NAMALWA (cell line): ENCODE measurements around the gene NKAIN4.

ENCODE experiments used
- DNase-seq: peaks from one replicate; pipeline ENCODE4 v3.0.0-alpha.2; 2015; ENCODE audit warnings: low spot score

Gene NKAIN4

DNA sequence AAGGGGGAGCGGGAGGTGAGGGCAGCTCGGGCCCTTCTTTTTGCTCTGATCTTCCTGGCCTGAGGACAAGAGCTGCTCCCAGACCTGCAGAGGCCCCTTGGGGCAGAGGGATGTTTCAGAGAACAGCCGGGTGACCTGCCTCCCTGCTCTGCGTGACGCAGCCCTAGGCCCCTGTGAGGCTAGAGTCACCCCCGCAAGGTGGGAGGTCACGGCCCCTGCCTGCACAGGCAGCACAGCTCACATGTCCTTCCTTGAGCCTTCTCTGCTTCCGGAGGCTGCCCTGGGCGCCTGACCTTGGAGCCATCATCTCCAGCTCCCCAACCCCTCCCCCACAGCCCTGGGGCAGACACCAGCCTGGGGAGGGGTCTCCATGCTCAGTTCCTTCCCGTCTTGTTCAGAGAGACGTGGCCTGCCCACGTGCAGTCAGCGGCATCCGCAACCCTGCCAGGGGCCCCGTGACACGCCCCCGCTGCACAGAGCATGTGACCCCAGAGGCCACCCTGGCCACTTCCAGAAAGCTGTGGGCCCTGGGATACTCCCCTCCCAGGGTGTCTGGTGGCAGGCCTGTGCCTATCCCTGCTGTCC is 18.8 kb downstream of the NKAIN4 start, which contains the start of gene BIRC7:
TSS of gene BIRC7 (plus strand) at position 507 of the 585 bp plus-strand sequence. CDS start 192 bp downstream, outside the sequence.
- peak; percentile 29 for DNase-seq

DNA sequence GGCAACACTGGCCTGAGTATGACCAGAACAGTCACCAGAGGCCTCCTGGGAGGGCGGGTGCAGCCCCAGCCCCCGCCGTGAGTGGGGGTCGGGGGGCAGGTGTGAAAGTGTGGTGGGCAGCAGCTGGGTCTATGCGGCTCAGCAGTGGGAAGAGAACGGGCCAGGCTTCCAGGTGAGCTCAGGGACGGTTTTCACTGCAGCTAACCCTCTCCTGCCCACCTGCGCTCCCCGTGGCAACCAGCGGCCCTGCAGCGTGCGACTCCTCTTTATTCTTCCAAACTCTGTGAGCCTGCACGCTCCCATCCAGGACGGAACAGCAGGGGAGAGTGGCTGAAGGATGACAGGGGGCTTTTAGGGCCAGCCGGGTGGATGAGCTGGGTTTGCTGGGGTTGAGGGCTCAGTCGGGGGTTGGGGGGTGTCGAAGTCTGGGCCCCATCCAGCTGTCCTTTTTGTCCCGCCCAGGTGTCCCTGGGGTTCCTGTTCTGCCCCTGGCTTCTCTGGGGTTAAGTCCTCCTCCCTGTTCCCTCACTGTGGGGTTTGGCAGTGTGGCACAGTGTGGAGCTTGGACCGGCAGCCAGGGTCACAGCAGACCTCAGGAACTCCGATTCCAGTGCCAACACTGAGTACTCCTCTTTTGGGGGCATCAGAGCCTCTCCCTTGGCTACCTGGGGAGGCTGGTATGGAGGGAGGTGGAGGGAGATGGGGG is 19.4 kb downstream of the NKAIN4 start:
- peak; percentile 26 for DNase-seq

DNA sequence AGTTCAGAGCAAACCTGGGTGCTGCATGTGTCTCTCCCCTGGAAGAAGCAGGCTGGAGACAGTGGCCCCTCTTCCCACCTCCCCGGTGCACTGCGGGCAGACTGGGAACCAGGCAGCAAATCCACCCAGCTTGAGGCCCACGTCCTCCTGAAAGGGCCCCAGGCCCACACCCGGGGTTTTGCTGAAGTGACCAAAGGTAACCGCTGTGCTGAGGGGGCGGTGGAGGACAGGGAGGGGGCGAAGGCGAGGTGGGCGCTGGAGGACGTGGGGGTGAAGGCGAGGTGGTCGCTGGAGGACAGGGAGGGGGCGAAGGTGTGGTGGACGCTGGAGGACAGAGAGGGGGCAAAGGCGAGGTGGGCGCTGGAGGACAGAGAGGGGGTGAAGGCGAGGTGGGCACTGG is 20.3 kb downstream of the NKAIN4 start:
- DNase-seq, result no peak

DNA sequence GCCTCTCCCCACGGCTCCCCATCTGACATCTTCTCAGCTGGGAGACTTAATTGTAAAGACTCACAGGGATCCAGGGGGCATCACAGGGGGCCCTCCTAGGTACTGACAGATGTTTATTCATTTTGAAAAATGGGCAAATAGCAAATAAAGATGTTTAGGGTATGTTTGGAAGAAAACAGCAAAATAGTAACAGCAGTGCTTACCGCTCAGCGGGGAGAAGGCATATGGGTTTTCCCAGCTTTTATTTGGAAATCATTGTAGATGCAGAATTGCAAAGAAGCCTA is 21.3 kb downstream of the NKAIN4 start:
- no peak for DNase-seq

DNA sequence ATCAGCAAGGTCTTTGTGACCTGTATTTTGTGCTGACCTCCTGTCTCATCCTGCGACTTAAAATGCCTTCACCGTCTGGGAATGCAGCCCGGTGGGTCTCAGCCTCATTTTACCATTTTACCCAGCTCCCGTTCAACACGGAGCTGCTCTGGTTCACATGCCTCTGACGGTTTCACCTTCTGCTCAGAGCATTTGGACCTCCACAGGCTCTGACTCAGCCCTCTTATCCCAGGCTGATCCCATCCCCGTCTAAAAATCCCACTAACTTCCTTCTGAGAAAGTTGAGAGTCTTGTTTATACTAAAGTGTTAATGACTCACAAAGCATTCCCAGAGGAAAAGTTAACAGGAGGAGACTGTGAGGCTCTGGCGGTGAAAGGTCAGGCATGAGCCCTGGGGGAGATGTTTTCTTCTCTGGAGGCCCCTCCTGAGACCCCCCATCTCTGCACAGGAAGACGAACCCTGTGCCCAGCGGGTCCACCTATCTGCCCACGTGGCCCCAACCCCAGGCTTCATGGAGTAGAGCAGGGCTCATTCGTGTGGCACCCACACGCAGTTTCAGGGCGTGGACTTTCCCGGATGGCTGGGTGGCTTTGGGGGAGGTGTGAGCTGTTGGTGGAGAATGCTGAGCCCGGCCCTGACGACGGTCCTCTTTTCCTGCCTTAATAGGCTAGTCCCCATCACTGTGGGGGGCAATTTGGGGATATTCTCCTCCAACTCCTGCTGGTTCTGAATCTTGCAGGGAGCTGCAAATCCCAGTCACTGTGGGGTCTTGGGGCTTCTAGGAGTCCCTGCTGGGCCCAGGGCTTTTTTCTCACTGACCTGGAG is 21.8 kb downstream of the NKAIN4 start:
- DNase-seq, result no peak

DNA sequence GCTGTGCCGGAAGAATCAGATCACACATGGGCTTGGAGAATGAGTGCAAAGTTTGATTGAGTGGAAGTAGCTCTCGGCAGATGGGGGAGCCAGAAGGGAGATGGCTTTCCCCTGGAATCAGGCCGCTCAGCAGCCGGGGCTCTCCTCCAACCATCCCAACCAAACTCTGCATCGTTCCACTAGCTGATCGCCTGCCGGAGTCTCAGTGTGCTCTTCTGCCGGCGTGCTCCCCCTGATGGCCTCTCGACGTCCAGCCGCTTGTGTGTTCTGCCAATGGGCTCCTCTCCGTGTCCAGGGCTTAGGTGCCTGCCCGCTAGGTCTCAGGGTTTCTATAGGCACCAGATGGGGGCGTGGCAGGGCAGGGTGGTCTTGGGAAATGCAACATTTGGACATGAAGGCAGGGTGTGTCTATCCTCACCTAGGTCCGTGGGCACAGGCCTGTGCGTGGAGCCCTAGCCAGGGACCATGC is 23.4 kb downstream of the NKAIN4 start:
- DNase-seq, result no peak

DNA sequence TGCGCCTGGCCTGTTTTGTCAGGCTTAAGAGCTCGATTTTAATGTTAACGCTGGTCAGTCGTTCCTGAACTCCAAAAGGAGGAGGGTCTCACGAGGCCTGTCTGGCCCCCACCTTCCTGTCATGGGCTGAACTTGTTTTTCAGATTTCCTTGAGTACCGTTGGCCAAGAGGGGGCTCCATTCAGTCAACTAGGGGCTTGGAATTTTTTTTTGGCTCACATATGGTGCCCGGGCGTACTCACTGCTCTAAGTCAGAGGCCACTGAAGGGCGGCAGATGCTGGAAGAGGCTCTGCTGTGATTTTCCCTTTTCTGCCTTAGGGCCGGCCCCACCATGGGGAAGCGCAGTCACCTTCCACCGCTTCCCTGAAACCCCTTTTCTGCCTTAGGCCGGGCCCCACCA is 25.5 kb downstream of the NKAIN4 start:
- no peak for DNase-seq

DNA sequence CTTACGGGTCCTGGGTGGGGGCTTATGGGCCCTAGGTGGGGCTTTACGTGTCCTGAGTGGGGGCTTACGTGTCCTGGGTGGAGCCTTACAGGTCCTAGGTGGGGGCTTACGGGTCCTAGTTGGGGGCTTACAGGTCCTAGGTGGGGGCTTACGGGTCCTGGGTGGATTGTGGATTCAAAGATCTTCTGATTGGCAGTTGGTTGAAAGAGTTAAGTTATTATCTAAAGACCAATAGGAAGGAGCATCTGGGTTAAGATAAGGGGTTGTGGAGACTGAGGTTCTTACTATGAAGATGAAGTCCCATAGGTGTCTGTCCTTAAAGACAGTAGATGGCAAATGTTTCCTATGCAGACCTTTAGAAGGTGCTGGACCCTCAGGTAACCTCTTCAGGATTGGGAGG is 27.0 kb downstream of the NKAIN4 start:
- no peak for DNase-seq

DNA sequence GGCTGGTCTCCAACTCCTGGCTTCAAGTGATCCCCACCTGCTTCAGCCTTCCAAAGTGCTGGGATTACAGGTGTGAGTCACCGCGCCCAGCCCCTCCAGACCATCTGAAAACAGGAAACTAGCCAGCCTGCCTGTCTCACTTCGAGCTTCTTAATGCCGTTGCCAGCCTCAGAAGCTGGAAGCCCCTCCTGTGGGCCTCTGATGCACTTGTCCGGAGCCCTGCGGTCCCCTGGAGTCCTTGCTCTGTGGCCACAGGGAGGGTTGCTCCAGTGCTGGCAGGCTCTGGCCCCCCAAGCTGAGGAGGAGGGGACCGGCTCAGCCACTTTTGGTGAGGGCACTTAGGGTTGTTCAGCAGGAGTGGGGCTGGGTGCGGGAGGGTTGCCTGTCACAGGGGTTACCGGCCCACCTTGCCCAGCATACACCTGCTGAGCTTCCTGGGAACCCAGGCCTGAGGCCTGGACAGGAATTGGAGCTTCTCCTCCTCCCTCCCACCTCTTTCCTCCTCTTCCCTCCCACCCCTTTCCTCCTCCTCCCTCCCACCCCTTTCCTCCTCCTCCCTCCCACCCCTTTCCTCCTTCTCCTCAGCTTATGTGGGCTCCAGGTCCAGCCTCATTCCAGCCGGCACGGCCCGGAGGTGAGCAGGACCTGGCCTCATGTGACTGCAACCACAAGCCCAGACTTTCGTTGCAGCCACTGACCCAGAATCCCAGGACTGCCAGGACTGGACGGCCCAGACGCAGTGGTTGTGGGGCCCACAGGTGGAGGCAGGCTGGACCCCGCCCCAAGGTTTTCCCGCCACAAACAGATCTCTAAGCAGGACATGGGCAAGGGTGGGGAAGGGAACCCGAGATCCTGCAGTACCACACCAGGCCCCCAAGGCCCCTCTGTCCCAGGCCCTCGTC is 28.0 kb downstream of the NKAIN4 start:
- DNase-seq, result no peak

DNA sequence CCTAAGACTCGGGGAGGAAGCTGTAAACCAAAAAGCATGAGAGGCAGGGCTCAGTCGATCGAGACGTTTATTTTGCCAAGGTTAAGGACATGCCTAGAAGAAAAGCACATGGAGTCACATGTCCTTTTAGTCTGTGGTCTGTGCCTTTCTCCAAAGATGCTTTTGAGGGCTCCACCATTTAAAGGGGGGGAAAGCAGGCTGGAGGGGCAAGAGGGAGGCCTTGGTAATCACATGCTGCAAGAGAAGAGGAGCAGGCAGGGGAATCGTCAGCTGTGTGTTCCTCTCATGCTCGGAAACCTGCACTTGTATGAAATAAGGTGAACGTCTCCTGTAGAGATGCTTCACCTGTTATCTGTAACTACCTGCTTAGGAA is 29.2 kb downstream of the NKAIN4 start:
- DNase-seq, result no peak

DNA sequence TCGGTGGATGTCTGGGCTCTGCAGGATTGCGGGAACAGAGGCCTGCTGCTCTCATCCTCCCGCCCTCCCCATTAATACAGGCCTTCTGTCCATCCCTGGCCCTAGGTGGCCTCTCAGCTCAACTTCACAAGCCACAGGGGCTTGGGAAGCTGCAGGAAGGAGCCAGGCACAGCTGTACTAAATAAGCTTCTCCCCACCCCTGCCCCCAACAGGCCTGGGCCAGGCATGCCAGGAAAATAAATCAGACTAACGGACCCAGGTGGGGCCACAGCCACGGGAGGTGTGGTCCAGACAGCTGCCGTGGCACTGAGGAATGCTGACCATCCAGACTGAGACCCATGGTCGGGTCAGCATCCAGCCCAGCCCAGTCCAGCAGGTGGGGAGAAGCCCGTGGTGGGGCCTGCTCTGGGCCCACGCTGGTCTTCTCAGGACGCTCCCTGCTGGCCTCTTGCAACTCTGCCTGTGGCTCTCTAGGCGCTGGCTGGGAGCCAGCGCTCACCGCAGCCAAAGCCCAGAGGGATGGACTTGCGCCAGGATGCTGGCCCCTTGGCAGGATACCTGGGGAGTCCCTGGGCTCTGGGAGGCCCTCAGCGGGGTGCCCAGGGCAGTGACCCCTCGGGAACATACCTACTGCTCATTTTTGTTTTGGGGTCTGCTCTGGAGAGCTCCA is 29.7 kb downstream of the NKAIN4 start:
- no peak for DNase-seq

DNA sequence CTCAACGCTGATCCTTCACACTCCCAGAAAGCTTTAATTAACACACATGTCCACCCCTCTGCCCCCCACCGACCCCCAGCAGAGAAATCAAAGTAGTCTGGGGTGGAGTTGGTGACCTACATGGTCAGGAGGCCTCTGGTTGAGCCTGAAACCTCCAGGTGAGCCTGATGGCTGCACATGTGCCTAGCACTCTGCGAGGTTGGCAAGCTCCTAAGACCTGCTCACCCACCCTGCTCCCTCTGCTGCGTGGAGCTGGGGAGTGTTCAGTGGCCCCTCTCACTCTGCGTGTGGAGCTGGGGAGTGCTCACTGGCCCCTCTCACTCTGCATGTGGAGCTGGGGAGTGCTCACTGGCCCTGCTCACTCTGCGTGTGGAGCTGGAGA is 30.4 kb downstream of the NKAIN4 start:
- DNase-seq, result no peak

DNA sequence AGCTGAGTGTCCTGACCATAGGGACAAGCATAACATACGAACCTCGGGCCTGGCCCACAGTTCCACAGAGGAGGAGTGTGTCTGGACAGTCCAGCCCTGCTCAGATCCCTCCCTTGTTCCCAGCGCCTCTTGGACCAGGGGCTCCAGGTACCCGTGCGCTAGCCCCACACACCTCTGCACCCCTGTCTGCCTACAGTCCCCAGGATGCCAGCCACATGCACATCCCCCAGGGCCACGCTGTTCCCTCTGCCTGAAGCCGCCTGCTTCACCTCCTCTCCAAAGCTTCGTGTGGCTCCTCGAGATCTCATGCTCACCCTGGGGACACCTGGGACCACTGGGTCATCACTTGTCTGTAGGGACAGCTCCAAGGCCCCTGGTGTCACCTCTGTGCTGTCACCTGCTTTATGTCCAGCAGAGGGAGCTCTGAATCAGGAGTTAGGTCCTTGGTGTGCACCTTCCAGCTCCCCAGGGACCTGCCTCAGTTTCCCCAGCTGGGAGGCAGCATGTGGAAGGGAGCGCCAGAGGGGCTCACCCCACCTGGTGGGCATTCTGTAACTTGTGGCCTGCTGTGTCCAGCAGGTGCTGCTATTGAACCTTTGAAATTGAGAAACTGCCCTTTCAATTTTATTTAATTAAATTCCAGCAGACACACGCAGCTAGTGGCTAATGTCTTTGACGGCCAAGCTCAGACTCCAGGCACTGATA is 31.0 kb downstream of the NKAIN4 start:
- peak; percentile 70 for DNase-seq

DNA sequence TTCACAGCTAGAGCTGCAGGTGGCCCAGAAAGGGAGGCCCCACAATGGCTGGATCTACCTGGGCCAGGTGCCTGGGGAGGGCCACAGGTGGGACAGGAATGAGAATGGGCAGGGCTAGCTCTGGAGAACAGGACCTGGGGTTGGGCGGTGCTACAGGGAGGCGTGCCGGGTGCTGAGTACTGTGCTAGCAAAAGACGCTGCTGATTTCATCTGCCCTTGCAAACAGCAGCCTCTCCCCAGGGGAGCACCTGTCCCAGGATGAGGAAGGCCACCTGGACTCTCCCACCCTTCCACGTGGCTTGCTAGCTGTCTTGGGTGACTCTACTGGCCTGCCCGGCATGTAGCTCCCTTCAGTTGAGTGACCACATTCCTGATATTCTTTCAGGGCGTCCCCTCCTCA is 31.7 kb downstream of the NKAIN4 start:
- DNase-seq, result no peak

DNA sequence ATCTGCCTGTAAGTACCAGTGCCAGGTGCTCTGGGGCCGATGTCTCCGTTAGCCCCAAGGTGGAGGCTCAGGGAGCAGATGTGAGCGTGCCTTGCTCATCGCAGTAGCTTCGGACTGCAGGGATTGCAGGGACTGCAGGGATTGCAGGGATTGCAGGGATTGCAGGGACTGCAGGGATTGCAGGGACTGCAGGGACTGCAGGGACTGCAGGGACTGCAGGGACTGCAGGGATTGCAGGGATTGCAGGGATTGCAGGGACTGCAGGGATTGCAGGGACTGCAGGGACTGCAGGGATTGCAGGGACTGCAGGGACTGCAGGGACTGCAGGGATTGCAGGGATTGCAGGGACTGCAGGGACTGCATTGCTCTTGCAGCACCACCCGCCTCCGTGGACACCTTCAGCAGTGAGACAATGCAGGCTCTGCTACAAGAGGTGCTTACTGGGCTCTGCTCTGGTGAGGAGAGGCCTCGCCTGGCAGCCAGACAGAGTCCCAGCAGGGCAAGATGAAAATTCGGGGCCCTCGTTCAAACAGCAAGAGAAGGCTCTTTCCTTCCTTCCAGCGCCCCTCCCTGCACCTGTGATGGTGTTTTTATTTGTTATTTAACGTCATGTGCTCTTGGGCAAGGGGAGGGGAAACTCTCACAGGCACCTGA is 32.7 kb downstream of the NKAIN4 start:
- peak; percentile 24 for DNase-seq

DNA sequence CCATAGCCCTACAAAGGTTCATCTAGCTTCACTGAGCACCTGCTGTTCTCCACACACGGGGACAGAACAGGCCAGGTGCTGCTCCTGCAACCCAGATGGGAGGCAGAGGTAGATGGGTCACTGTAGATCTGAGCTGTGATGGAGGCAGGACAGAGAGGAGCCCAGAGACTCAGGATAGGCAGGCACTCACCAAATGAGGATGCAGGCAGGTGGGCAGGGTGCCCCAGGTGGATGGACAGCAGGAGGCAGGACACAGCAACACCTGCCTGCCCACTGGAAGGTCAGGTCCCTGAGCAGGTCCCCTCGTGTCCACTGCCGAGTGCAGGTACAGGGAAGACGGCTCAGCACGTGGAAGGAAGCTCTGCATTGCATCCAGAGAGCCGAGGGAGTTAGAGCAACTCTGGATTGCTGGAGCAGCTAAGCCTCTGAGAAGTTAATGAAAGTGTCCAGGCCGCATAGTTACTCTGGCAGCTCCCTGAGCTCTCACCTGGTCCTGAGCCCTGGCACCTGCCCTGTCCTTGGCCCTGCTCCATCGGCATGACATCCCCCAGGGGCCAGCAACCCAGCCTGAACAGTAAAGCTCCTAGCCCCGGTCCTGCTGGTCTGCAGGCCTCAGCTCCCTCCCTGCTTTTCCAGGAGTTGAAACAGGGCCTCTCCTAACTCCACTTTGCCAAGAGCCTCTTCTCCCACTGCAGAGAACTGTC is 33.4 kb downstream of the NKAIN4 start:
- DNase-seq, result no peak

DNA sequence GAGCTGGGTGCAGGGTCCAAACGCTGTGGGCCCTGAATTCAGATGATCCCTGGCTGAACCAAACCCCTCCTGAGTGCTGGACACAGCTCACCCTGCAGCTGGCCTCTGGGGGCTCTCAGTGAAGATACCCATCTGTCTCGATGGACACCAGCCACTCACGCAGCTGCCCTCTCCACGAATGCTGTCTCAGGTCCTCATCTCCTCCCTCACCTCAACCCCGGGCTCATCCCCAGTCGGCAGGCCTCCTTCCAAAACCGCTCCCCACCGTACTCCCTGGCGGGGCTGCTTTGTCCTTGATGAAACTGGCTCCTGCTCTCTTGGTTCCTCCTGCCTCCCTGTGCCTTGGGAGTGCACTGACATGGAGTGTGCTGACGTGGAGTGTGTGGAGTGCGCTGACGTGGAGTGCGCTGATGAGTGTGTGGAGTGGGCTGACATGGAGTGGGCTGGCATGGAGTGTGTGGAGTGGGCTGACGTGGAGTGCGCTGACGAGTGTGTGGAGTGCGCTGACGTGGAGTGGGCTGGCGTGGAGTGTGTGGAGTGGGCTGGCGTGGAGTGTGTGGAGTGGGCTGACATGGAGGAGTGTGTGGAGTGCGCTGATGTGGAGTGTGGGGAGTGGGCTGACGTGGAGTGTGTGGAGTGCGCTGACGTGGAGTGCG is 34.3 kb downstream of the NKAIN4 start:
- DNase-seq, result no peak

DNA sequence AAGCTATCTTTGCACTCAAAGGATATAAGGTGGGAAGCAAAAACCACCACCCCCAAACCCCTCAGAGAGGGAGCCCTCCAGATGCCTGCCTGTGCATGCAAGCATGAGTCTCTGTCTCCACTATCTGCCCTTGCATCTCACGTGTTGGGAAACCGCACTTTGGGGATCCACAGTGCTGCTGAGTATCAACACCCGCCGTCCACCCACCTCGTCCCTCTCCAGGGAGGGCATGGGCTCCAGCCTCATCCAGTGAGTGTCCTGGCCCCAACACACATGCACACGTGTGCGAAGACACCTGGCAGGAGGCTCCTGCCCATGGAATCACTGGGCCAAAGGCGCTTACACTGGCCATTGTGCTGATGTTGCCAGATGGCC is 34.8 kb downstream of the NKAIN4 start:
- no peak for DNase-seq

DNA sequence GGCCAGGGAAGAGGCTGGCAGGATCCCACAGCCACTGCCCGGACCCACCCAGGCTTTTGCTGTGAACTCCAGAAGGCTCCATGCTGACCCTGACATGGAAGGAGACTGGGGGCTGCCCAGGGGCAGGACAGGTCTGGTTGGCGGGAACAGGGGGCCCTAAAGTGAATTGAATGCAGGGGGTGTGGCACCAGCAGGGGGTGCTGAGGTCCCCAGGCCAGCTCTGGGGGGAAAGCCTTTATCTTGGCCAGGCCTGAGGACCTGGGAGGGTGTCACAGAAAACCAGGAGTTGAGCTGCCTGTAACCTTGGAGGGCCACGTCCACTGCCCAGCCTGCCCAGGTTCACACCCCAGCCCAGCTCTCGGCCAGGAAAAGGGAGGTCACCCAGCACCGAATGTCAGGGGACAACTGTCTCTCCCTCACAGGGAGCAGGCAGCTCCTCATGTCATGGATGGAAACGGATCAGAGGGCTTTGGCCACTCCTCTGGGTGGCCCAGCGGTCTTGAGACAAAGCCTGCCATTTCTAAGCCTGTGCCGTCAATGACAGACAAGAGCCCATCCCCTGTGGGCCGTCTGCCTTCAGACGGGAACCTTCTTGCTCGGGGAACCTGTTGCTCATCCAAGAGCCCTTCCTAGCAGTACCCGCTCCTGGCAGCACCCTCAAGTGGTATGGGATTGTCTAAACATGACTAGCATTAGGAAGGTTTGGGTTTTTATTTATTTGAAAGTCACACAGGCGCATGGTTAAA is 35.4 kb downstream of the NKAIN4 start:
- no peak for DNase-seq
